ENCODE measurements around the gene BCAS3.

Gene BCAS3

DNA sequence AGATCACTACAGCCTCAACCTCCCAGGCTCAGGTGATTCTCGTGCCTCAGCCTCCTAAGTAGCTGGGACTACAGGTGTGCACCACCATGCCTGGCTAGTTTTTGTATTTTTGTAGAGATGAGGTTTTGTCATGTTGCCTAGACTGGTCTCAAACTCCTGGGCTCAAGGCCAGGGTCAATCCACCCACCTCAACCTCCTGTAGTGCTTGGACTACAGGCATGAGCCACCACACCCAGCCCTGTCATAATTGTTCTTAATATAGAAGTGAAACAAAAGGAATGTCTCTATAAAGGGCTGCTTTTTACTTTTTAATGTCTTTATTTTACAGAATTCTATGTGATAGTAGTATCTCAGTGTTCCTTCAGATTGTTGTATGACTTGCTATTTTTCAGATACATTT is 376.8 kb downstream of the BCAS3 start:
- Histone ChIP-seq H3K4me3 (ENCODE audit: low read depth, low read length) (no peak overlapping the region), H3K27me3 (no peaks in the 10 kb centered on the region), H3K4me1 (peaks cover 21% of the 10 kb centered on the region), H3K9me3 (no peaks in the 10 kb centered on the region), H3K36me3 (no peaks in the 10 kb centered on the region)
- TF ChIP-seq, protein P1, sequence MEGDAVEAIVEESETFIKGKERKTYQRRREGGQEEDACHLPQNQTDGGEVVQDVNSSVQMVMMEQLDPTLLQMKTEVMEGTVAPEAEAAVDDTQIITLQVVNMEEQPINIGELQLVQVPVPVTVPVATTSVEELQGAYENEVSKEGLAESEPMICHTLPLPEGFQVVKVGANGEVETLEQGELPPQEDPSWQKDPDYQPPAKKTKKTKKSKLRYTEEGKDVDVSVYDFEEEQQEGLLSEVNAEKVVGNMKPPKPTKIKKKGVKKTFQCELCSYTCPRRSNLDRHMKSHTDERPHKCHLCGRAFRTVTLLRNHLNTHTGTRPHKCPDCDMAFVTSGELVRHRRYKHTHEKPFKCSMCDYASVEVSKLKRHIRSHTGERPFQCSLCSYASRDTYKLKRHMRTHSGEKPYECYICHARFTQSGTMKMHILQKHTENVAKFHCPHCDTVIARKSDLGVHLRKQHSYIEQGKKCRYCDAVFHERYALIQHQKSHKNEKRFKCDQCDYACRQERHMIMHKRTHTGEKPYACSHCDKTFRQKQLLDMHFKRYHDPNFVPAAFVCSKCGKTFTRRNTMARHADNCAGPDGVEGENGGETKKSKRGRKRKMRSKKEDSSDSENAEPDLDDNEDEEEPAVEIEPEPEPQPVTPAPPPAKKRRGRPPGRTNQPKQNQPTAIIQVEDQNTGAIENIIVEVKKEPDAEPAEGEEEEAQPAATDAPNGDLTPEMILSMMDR (IDR thresholded peaks at IDR 0.05; ENCODE audit: low read depth, low read length): no peak
- DNase-seq: no peak

DNA sequence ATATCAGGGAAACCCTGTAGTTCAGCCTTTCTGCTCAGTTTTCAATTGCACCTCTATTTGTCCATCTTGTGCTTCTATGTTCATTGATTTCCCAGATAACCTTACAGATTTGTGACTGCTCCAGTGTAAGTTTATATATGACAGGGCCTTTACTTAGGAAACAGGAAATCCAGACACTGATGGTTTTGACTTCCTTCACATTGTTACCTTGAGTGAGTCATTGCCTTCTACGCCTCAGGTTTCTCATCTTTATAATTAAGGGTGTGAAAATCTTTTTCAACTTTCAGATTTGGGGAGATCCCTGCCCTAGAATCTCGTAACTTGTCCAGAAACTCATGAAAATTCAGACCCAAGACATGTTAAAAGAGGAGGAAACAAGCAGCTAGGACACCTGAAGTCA is 379.6 kb downstream of the BCAS3 start:
- Histone ChIP-seq H3K4me3 (ENCODE audit: low read depth, low read length) (no peak overlapping the region), H3K9me3 (no peaks in the 10 kb centered on the region), H3K27me3 (no peaks in the 10 kb centered on the region), H3K36me3 (no peaks in the 10 kb centered on the region), H3K4me1 (peaks cover 21% of the 10 kb centered on the region)
- DNase-seq: no peak
- TF ChIP-seq, protein P1 (IDR thresholded peaks at IDR 0.05; ENCODE audit: low read depth, low read length): no peak

DNA sequence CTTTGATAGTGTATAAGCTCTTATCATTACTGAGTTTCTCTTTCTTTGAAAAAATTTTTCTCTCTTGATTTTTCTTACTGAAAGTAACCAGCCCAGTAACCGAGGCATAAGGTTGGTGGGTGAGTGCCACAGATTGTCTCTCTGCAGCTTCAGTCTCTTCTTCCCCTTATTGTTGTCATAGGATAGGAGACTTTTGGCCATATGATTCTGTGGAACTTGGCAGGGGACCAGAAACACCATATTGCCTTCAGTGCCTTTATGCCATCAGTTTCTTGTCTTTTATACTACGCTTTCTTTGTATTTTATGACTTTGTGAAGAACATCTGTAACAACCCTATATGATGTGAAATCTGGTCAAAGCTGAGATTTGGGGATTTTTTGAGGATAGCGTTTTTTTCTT is 380.4 kb downstream of the BCAS3 start:
- Histone ChIP-seq H3K27me3 (no peaks in the 10 kb centered on the region), H3K9me3 (no peaks in the 10 kb centered on the region), H3K4me1 (peaks cover 21% of the 10 kb centered on the region), H3K4me3 (ENCODE audit: low read depth, low read length) (peak overlapping the region; percentile 51), H3K36me3 (no peaks in the 10 kb centered on the region)
- TF ChIP-seq, protein P1 (IDR thresholded peaks at IDR 0.05; ENCODE audit: low read depth, low read length): no peak
- DNase-seq: peak; percentile 51

DNA sequence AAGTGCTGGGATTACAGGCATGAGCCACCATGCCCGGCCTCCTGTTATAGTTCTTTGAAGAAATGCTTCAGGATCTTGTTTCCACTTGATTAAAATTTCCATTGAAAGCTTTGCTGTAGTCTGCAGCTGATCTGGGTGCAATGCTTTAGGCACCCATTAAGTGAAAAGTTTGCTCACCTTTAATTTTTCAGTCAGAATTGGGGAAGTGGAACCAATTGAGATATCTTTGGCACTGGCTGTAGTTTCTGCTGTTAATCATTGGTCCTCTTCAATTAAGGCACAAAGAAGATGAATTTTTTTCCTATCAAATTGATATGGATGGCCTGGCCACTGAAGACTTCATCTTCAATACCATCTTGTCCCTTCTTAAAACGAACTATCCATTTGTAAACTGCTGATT is 385.9 kb downstream of the BCAS3 start:
- no peaks in the 10 kb centered on the region for H3K36me3 ChIP-seq
- no peak for DNase-seq
- H3K9me3 ChIP-seq: no peaks in the 10 kb centered on the region
- H3K27me3 ChIP-seq: no peaks in the 10 kb centered on the region
- no peak overlapping the region for H3K4me3 ChIP-seq (ENCODE audit: low read depth, low read length)
- peaks cover 14% of the 10 kb centered on the region for H3K4me1 ChIP-seq
- TF ChIP-seq, protein P1 (IDR thresholded peaks at IDR 0.05; ENCODE audit: low read depth, low read length): no peak

DNA sequence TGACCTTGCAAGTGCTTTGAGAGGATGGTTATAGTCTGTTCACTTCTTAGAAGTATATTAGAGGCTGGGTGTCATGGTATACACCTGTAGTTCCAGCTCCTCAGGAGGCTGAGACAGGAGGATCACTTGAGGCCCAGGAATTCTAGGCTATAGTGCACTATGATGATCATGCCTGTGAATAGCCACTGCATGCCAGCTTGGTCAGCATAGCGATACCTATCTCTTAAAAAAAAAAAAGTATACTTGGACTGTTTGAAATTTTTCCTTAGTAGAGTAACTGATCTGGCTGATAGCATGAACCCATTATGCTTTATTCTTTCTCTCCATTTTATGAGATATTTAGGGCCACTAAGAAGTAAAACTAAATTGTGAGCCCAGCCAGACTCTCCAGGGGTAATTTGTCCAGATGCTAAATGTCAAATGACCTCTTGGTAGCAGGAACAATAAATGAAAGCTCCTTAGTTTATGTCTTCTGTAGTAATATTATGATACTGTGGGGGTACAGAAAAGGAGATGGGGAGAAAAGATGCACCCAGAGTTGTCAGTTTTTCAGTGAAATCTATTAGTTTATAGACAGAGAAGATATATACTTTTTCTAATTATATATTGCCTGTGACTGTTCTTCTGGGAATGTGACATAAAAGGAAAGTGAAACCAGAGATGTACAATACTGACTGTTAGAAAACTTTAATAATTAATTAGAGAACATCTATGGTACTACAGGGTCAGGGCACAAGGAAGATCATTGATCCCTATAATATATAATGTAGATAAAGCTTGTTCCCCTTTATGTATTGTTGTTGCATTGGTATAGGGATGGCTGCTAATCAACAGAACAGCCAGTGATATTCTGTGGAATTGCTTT is 386.7 kb downstream of the BCAS3 start:
- peaks cover 11% of the 10 kb centered on the region for H3K4me1 ChIP-seq
- H3K4me3 ChIP-seq (ENCODE audit: low read depth, low read length): no peak overlapping the region
- H3K36me3 ChIP-seq: no peaks in the 10 kb centered on the region
- DNase-seq: no peak
- H3K27me3 ChIP-seq: no peaks in the 10 kb centered on the region
- H3K9me3 ChIP-seq: no peaks in the 10 kb centered on the region
- TF ChIP-seq, protein P1 (IDR thresholded peaks at IDR 0.05; ENCODE audit: low read depth, low read length): no peak

DNA sequence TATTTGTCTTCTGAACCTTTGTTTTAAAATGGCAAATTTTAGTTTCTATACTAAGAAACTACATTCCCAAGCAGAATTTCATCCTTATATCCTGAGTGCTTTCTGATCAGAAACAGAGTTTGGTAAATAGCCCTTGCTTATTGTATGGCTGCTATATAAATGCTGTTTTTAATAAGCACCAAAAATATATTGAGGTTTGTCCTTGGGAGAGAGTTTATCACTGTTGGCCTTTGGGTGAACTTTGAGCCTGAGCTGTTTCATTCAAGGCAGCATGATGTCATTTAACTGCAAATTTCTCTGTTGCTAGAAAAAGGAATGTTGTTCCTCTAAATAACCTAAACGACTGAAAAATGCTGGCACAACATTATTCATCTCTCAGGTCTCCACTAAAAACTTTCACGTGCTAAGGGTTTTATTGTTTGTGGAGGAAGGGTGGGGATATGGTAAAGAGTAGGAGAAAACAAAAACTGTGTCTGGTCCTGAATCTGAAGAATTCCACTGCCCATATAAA is 387.7 kb downstream of the BCAS3 start:
- DNase-seq: no peak
- TF ChIP-seq, protein P1 (IDR thresholded peaks at IDR 0.05; ENCODE audit: low read depth, low read length): no peak
- no peak overlapping the region for H3K4me3 ChIP-seq (ENCODE audit: low read depth, low read length)
- H3K27me3 ChIP-seq: no peaks in the 10 kb centered on the region
- H3K36me3 ChIP-seq: no peaks in the 10 kb centered on the region
- H3K9me3 ChIP-seq: no peaks in the 10 kb centered on the region
- peaks cover 11% of the 10 kb centered on the region for H3K4me1 ChIP-seq
